Measurements from ENCODE around the gene RRP36.

DNA sequence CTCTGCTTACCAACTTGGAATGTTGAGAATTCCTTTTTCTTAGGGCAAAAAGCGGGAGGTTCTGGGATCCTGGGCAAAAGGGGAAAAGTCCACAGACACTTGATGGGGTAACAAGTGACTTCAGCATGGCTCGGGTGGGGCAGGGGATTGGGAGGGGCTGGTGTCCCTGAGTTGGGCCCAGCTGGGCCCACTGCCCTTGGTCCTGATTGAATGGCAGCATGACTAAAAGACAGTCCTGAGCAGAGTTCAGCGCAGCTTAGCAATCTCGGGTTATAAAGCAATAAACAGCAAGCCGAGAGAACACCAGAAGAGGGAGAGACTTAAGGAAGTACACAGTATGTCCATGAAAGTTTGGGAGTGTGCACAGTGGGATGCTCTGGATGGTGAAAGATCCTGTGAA, 31.5 kb upstream of the RRP36 start:
- TF ChIP-seq, protein P1, sequence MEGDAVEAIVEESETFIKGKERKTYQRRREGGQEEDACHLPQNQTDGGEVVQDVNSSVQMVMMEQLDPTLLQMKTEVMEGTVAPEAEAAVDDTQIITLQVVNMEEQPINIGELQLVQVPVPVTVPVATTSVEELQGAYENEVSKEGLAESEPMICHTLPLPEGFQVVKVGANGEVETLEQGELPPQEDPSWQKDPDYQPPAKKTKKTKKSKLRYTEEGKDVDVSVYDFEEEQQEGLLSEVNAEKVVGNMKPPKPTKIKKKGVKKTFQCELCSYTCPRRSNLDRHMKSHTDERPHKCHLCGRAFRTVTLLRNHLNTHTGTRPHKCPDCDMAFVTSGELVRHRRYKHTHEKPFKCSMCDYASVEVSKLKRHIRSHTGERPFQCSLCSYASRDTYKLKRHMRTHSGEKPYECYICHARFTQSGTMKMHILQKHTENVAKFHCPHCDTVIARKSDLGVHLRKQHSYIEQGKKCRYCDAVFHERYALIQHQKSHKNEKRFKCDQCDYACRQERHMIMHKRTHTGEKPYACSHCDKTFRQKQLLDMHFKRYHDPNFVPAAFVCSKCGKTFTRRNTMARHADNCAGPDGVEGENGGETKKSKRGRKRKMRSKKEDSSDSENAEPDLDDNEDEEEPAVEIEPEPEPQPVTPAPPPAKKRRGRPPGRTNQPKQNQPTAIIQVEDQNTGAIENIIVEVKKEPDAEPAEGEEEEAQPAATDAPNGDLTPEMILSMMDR (IDR thresholded peaks at IDR 0.05; ENCODE audit: low read length): no peak
- TF ChIP-seq EZH2 (IDR thresholded peaks at IDR 0.05; ENCODE audit: borderline replicate concordance, low read length): no peak

Data from OCI-LY1 (cell line).